ENCODE measurements around the gene DDX49. TPM values are rescaled to one million over a fixed set of nuclear protein-coding genes. Genes with fewer than 3 reads are reported as not detected.
"Not testable (repeated sequence)": the region's sequence is repeated elsewhere in the genome, so short reads cannot be mapped to it uniquely, and the experiment has no call there.

The DDX49 gene
- polyA plus RNA-seq, 2 donors, result 39.4 to 52.4 TPM

DNA sequence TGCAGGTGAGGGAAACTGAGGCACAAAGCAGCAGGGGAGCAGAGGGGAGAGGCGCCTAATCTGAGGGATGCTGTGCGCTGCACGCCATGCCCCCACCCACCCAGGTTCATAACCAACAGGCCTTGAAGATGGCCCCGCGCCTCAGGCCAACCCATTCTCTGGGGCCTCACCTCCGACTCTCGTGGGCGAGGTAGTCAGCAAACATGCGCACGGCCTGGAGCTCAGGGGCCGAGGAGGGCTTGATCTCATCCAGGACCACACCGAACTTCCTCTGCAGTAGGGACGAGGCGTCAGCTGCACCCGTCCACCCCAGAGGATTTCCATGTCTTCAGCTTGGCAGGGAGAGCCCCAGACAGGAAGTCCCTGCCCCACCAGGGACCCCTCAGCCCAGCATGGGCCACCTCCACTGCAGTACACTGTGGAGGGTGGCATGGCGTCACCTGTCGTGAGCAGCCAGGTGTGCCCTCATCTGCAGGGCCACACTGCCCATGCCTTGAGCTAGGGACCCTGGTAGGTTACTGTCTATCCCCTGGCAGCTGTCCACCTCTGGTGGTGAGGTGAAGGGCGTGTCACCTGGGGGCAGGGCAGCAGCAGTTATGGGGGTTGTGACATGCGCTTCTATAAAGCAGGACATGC lies 8.6 kb upstream of the DDX49 start:
- Histone ChIP-seq H3K4me3 (ENCODE audit: low read depth in 1 of 2, low read length in 2 of 2) (no peak overlapping the region), H3K36me3 (ENCODE audit: control insufficient read depth in 2 of 2, insufficient read depth in 2 of 2, low read length in 1 of 2) (peaks cover 0 to 54% of the 10 kb centered on the region in 2 donors), H3K27me3 (ENCODE audit: control insufficient read depth in 1 of 2, insufficient read depth in 2 of 2, low read length in 2 of 2) (no peaks in the 10 kb centered on the region), H3K4me1 (ENCODE audit: control insufficient read depth in 2 of 2, insufficient read depth in 2 of 2, low read length in 1 of 2) (peaks cover 0 to 4% of the 10 kb centered on the region in 2 donors), H3K9me3 (ENCODE audit: control insufficient read depth in 2 of 2, insufficient read depth in 1 of 2, low read depth in 1 of 2, low read length in 1 of 2) (no peaks in the 10 kb centered on the region), H3K27ac (ENCODE audit: low read depth in 2 of 2, low read length in 1 of 2) (no peak overlapping the region)
- 95 to 96% methylated on average over 19 of the region's 19 CpGs for WGBS, 2 donors

DNA sequence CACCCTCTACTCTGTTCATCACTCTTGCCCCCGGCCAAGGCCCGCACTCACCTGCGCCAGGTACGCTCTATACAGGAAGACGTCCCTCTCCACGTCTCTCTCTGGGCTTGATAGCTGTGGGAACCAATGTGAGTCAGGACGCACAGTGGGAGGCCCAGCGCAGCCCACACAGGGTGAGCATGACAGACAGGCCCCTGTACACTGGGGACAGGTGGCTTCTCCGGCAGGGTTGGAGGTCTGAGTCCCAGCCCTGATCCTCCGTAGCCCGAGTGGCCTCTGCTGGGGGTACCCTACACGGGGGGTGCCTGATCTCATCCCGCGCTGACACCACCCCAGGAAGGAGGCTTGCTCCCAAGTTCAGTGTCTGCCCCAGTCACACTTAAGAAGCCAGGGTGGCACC lies 6.6 kb upstream of the DDX49 start:
- Histone ChIP-seq H3K4me1 (ENCODE audit: control insufficient read depth in 2 of 2, insufficient read depth in 2 of 2, low read length in 1 of 2) (peaks cover 0 to 4% of the 10 kb centered on the region in 2 donors), H3K9me3 (ENCODE audit: control insufficient read depth in 2 of 2, insufficient read depth in 1 of 2, low read depth in 1 of 2, low read length in 1 of 2) (no peaks in the 10 kb centered on the region), H3K4me3 (ENCODE audit: low read depth in 1 of 2, low read length in 2 of 2) (no peak overlapping the region), H3K27me3 (ENCODE audit: control insufficient read depth in 1 of 2, insufficient read depth in 2 of 2, low read length in 2 of 2) (no peaks in the 10 kb centered on the region), H3K27ac (ENCODE audit: low read depth in 2 of 2, low read length in 1 of 2) (no peak overlapping the region), H3K36me3 (ENCODE audit: control insufficient read depth in 2 of 2, insufficient read depth in 2 of 2, low read length in 1 of 2) (peaks cover 0 to 34% of the 10 kb centered on the region in 2 donors)
- WGBS, 2 donors, result 95 to 96% methylated on average over 14 of the region's 14 CpGs

DNA sequence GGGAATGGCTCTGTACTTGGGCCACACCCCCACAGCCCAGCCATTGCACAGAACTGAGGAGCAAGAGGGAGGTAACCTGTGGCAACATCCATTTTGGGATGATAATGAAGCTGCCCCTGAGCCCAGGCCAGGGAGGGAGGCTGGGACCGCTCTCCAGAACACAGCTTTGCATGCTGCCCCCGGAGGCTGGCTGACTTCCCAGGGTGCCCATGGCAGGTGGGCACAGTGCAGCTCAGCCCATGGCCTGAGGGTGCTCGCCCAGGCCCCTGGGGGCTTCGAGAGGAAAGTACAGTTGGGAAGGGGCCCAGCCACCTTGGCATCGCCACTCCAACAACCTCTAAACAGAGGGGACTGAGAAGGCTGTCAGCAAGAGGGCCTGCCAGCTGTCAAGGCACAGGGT lies 6.0 kb upstream of the DDX49 start:
- no peak overlapping the region for H3K4me3 ChIP-seq (ENCODE audit: low read depth in 1 of 2, low read length in 2 of 2)
- peaks cover 0 to 32% of the 10 kb centered on the region in 2 donors for H3K36me3 ChIP-seq (ENCODE audit: control insufficient read depth in 2 of 2, insufficient read depth in 2 of 2, low read length in 1 of 2)
- peaks cover 0 to 4% of the 10 kb centered on the region in 2 donors for H3K4me1 ChIP-seq (ENCODE audit: control insufficient read depth in 2 of 2, insufficient read depth in 2 of 2, low read length in 1 of 2)
- no peak overlapping the region for H3K27ac ChIP-seq (ENCODE audit: low read depth in 2 of 2, low read length in 1 of 2)
- no peaks in the 10 kb centered on the region for H3K9me3 ChIP-seq (ENCODE audit: control insufficient read depth in 2 of 2, insufficient read depth in 1 of 2, low read depth in 1 of 2, low read length in 1 of 2)
- 83 to 92% methylated on average over 5 of the region's 5 CpGs for WGBS, 2 donors
- H3K27me3 ChIP-seq (ENCODE audit: control insufficient read depth in 1 of 2, insufficient read depth in 2 of 2, low read length in 2 of 2), result no peaks in the 10 kb centered on the region

DNA sequence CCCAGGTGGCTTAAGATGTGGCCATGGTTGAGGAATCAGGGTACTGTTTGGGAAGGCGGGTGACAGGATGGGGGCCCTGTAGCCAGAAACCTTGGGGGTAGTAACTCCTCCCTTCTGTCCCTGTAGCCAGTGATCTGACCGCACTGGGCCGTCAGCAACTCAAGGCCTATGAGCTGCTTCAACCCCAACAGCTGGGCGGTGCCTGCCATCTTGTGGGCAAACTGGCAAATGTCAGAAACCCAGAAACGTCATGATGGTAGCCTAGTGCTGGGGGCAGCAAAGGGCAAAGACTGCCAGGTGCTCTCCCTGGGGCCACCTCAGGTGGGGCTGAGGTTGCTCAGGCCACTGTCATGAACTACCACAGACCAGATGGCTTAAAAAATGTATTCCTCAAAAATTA lies 3.9 kb upstream of the DDX49 start:
- peaks cover 4 to 9% of the 10 kb centered on the region in 2 donors for H3K4me1 ChIP-seq (ENCODE audit: control insufficient read depth in 2 of 2, insufficient read depth in 2 of 2, low read length in 1 of 2)
- H3K9me3 ChIP-seq (ENCODE audit: control insufficient read depth in 2 of 2, insufficient read depth in 1 of 2, low read depth in 1 of 2, low read length in 1 of 2), result no peaks in the 10 kb centered on the region
- WGBS, 2 donors, result 52 to 61% methylated on average over 5 of the region's 5 CpGs
- H3K27ac ChIP-seq (ENCODE audit: low read depth in 2 of 2, low read length in 1 of 2), result no peak overlapping the region
- no peak overlapping the region for H3K4me3 ChIP-seq (ENCODE audit: low read depth in 1 of 2, low read length in 2 of 2)
- peaks cover 0 to 25% of the 10 kb centered on the region in 2 donors for H3K36me3 ChIP-seq (ENCODE audit: control insufficient read depth in 2 of 2, insufficient read depth in 2 of 2, low read length in 1 of 2)
- no peaks in the 10 kb centered on the region for H3K27me3 ChIP-seq (ENCODE audit: control insufficient read depth in 1 of 2, insufficient read depth in 2 of 2, low read length in 2 of 2)

DNA sequence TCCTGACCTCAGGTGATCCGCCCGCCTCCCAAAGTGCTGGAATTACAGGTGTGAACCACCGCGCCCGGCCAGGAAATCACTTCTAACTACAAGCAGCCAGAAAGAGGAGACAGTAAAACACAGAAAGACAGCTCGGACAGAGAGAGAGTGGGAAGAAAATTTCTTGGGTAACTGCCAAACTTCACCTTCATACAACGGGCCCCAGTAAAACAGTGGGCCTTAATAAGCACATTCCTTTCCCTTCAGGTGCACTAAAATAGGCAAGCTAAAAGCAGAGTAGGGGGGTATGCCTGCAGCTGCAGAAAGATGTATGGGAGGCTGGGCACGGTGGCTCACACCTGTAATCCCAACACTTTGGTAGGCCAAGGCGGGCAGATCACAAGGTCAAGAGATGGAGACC lies 1.9 kb upstream of the DDX49 start:
- H3K9me3 ChIP-seq (ENCODE audit: control insufficient read depth in 2 of 2, insufficient read depth in 1 of 2, low read depth in 1 of 2, low read length in 1 of 2); H3K4me3 ChIP-seq (ENCODE audit: low read depth in 1 of 2, low read length in 2 of 2); H3K27me3 ChIP-seq (ENCODE audit: control insufficient read depth in 1 of 2, insufficient read depth in 2 of 2, low read length in 2 of 2); H3K27ac ChIP-seq (ENCODE audit: low read depth in 2 of 2, low read length in 1 of 2); H3K4me1 ChIP-seq (ENCODE audit: control insufficient read depth in 2 of 2, insufficient read depth in 2 of 2, low read length in 1 of 2): not testable (repeated sequence)
- peaks cover 0 to 31% of the 10 kb centered on the region in 2 donors for H3K36me3 ChIP-seq (ENCODE audit: control insufficient read depth in 2 of 2, insufficient read depth in 2 of 2, low read length in 1 of 2)
- 86 to 88% methylated on average over 9 of the region's 9 CpGs for WGBS, 2 donors

DNA sequence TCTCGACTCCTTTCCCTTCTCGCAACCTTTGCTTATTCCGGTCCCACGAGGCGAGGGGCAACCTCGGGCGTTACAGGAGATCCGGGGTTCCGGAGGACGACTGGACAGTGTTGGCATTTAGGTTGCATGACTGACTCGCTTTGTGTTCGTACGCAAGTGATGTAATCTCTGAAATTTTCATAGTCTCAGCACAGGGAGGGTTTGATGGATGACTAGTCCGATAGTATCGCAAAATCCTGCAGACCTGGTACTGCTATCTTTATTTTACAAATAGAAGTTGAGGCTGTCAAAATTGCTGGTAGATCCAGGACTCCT lies 342 bp downstream of the DDX49 start:
- Histone ChIP-seq H3K9me3 (ENCODE audit: control insufficient read depth in 2 of 2, insufficient read depth in 1 of 2, low read depth in 1 of 2, low read length in 1 of 2) (no peaks in the 10 kb centered on the region), H3K36me3 (ENCODE audit: control insufficient read depth in 2 of 2, insufficient read depth in 2 of 2, low read length in 1 of 2) (peaks cover 5 to 38% of the 10 kb centered on the region in 2 donors), H3K4me1 (ENCODE audit: control insufficient read depth in 2 of 2, insufficient read depth in 2 of 2, low read length in 1 of 2) (peaks cover 4 to 10% of the 10 kb centered on the region in 2 donors), H3K4me3 (ENCODE audit: low read depth in 1 of 2, low read length in 2 of 2) (peak overlapping the region; percentile 77 to 98), H3K27ac (ENCODE audit: low read depth in 2 of 2, low read length in 1 of 2) (peak overlapping the region; percentile 30 to 78), H3K27me3 (ENCODE audit: control insufficient read depth in 1 of 2, insufficient read depth in 2 of 2, low read length in 2 of 2) (no peaks in the 10 kb centered on the region)
- 1% methylated on average over 15 of the region's 15 CpGs for WGBS, 2 donors

DNA sequence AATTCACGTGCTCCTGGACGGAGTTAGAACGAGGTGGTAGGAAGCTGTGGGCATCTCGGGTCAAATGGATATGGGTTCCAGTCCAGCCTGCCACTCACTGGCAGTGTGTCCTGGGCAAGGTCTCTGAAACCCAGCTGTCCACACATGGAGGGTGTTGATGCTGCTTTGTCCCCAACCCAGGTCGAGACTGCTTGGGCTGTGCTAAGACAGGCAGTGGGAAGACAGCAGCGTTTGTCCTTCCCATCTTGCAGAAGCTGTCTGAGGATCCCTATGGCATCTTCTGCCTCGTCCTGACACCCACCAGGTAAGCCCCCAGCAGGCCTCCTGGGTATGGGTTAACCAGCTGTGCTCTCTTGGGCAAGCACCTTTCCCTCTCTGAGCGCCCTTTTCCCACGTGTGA lies 885 bp downstream of the DDX49 start:
- H3K4me3 ChIP-seq (ENCODE audit: low read depth in 1 of 2, low read length in 2 of 2), result peak overlapping the region; percentile 77 to 98
- no peaks in the 10 kb centered on the region for H3K27me3 ChIP-seq (ENCODE audit: control insufficient read depth in 1 of 2, insufficient read depth in 2 of 2, low read length in 2 of 2)
- H3K4me1 ChIP-seq (ENCODE audit: control insufficient read depth in 2 of 2, insufficient read depth in 2 of 2, low read length in 1 of 2), result peaks cover 4 to 8% of the 10 kb centered on the region in 2 donors
- peaks cover 6 to 35% of the 10 kb centered on the region in 2 donors for H3K36me3 ChIP-seq (ENCODE audit: control insufficient read depth in 2 of 2, insufficient read depth in 2 of 2, low read length in 1 of 2)
- 48 to 58% methylated on average over 9 of the region's 9 CpGs for WGBS, 2 donors
- no peaks in the 10 kb centered on the region for H3K9me3 ChIP-seq (ENCODE audit: control insufficient read depth in 2 of 2, insufficient read depth in 1 of 2, low read depth in 1 of 2, low read length in 1 of 2)
- no peak overlapping the region for H3K27ac ChIP-seq (ENCODE audit: low read depth in 2 of 2, low read length in 1 of 2)

DNA sequence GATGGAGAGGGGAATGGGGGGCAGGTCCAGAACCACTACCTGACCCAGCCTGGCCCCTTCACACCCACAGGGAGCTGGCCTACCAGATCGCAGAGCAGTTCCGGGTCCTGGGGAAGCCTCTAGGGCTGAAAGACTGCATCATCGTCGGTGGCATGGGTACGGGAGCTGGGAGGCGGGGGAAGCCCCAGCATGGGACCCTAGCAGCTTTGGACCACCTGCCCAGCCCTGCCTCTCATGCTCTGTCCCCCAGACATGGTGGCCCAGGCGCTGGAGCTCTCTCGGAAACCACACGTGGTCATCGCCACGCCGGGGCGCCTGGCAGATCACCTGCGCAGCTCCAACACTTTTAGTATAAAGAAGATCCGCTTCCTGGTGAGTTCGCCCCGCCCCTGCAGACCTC lies 2.1 kb downstream of the DDX49 start:
- Histone ChIP-seq H3K27ac (ENCODE audit: low read depth in 2 of 2, low read length in 1 of 2) (no peak overlapping the region), H3K4me1 (ENCODE audit: control insufficient read depth in 2 of 2, insufficient read depth in 2 of 2, low read length in 1 of 2) (peaks cover 4 to 6% of the 10 kb centered on the region in 2 donors), H3K4me3 (ENCODE audit: low read depth in 1 of 2, low read length in 2 of 2) (no peak overlapping the region), H3K9me3 (ENCODE audit: control insufficient read depth in 2 of 2, insufficient read depth in 1 of 2, low read depth in 1 of 2, low read length in 1 of 2) (no peaks in the 10 kb centered on the region), H3K36me3 (ENCODE audit: control insufficient read depth in 2 of 2, insufficient read depth in 2 of 2, low read length in 1 of 2) (peaks cover 9 to 39% of the 10 kb centered on the region in 2 donors), H3K27me3 (ENCODE audit: control insufficient read depth in 1 of 2, insufficient read depth in 2 of 2, low read length in 2 of 2) (no peaks in the 10 kb centered on the region)
- WGBS, 2 donors, result 92 to 95% methylated on average over 17 of the region's 17 CpGs

DNA sequence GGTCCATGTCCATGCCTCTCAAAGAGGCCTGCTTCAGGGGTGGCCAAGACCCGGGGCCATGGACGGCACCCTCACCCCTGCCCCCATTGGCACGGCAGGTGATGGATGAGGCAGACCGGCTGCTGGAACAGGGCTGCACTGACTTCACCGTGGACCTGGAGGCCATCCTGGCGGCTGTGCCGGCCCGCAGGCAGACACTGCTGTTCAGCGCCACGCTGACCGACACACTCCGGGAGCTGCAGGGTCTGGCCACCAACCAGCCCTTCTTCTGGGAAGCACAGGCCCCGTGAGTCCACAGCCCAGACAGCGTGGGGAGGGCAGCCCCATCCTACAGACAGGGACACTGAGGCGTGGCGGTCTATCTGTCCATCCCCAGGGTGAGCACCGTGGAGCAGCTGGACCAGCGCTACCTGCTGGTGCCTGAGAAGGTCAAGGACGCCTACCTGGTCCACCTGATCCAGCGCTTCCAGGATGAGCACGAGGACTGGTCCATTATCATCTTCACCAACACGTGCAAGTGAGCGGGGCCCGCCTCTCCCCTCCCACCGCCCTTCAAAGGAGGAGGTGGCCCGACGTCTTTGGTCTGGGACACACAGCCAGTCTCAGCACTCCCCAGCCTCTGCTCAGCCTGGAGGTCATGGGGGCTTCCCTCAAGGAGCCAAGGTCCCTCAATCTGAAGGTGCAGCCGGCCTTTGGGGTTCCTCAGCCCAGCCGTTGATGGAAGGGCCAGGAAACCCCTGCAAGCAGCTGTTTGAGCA lies 2.9 kb downstream of the DDX49 start:
- WGBS, 2 donors, result 84 to 87% methylated on average over 29 of the region's 29 CpGs
- no peak overlapping the region for H3K4me3 ChIP-seq (ENCODE audit: low read depth in 1 of 2, low read length in 2 of 2)

More for the DNA sequence above, 2.9 kb downstream of the DDX49 start:
- peaks cover 9 to 39% of the 10 kb centered on the region in 2 donors for H3K36me3 ChIP-seq (ENCODE audit: control insufficient read depth in 2 of 2, insufficient read depth in 2 of 2, low read length in 1 of 2)
- H3K4me1 ChIP-seq (ENCODE audit: control insufficient read depth in 2 of 2, insufficient read depth in 2 of 2, low read length in 1 of 2), result peaks cover 4 to 6% of the 10 kb centered on the region in 2 donors
- H3K27me3 ChIP-seq (ENCODE audit: control insufficient read depth in 1 of 2, insufficient read depth in 2 of 2, low read length in 2 of 2), result no peaks in the 10 kb centered on the region
- H3K9me3 ChIP-seq (ENCODE audit: control insufficient read depth in 2 of 2, insufficient read depth in 1 of 2, low read depth in 1 of 2, low read length in 1 of 2), result no peaks in the 10 kb centered on the region
- H3K27ac ChIP-seq (ENCODE audit: low read depth in 2 of 2, low read length in 1 of 2), result no peak overlapping the region
